Chondrocyte (in vitro differentiated cells): ENCODE measurements around the gene CLEC2L. TPM values are rescaled to one million over a fixed set of nuclear protein-coding genes. Genes with fewer than 3 reads are reported as not detected.
"Not testable (repeated sequence)": the region's sequence is repeated elsewhere in the genome, so short reads cannot be mapped to it uniquely, and the experiment has no call there.

Source experiments
- DNase-seq: peaks from one replicate; pipeline ENCODE4 v3.0.0; 2021; ENCODE audit warnings: mixed read lengths, low spot score
- H3K27ac Mint-ChIP-seq: one replicate; pipeline ENCODE4 v1.8.0; 2021; ENCODE audit warnings: mild to moderate bottlenecking, moderate library complexity, mixed read lengths; ENCODE audit not compliant: unreplicated experiment
- H3K27me3 Mint-ChIP-seq: 2 replicates; pipeline ENCODE4 v1.8.0; 2021; ENCODE audit warnings: low read depth, mixed read lengths
- H3K36me3 Mint-ChIP-seq: 2 replicates; pipeline ENCODE4 v1.8.0; 2021; ENCODE audit warnings: low read depth, mixed read lengths
- H3K4me1 Mint-ChIP-seq: 2 replicates; pipeline ENCODE4 v1.8.0; 2021; ENCODE audit warnings: low read depth, mild to moderate bottlenecking, mixed read lengths
- H3K4me3 Mint-ChIP-seq: one replicate; pipeline ENCODE4 v1.8.0; 2021; ENCODE audit warnings: mild to moderate bottlenecking, moderate library complexity, mixed read lengths; ENCODE audit not compliant: unreplicated experiment
- H3K9me3 Mint-ChIP-seq: 2 replicates; pipeline ENCODE4 v1.8.0; 2021; ENCODE audit warnings: low read depth, mixed read lengths
- total RNA-seq: library from RNA; stranded (reverse); gene quantifications from 3 replicates; pipeline ENCODE4 v1.2.1, GENCODE V29; 2021
- TF ChIP-seq, protein P1 (sequence below): fragments of 200-600 bp; sonication (generic); IDR thresholded peaks from 2 replicates; pipeline ENCODE4 v1.5.0; 2021; ENCODE audit warnings: antibody characterized with exemption, mild to moderate bottlenecking, moderate library complexity

CLEC2L gene
- total RNA-seq, 1 donor from 2014 or later, result not detected

DNA sequence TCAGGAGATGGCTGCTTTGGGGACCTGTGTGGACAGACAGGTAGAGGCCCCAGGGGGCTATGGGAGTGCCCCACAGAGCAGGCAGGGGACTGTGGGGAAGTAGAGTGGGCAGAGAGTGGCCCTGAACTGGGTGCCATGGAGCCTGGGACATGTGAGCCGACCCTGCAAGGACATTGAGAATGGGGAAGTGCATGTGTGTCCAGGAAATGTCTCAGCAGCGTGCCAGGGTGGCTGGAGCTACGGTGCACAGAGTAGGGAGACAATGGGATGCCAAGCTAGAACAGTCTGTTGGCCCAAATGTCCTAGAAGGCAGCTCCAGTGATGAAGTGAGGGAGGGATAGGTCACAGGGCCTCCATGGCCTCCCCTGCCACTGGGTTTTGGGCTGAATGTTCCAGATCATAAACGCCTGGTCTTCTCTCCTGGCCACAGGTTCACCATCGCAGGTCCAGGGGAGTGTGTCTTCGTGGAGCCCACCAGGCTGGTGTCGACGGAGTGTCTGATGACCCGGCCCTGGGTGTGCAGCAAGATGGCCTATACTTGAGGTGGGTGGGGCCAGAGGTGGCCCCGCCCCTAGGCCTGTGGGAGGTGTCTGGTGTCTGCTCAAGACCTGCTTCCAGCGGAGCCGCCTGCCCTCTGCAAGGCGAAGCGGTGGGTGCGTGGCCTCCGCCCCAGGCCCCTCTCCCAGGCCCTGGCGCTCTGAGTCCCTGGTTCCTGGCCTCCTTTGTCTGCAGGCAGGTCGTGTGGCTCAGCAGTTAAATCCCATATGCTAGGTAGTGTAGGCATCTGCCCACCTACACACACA, 20.5 kb downstream of the CLEC2L start:
- no peak for DNase-seq
- H3K9me3 Mint-ChIP-seq, result no peaks in the 10 kb centered on the region
- no peaks in the 10 kb centered on the region for H3K4me1 Mint-ChIP-seq
- H3K27me3 Mint-ChIP-seq, result peaks cover 13% of the 10 kb centered on the region
- no peak overlapping the region for H3K4me3 Mint-ChIP-seq
- no peak overlapping the region for H3K27ac Mint-ChIP-seq
- TF ChIP-seq, protein P1, sequence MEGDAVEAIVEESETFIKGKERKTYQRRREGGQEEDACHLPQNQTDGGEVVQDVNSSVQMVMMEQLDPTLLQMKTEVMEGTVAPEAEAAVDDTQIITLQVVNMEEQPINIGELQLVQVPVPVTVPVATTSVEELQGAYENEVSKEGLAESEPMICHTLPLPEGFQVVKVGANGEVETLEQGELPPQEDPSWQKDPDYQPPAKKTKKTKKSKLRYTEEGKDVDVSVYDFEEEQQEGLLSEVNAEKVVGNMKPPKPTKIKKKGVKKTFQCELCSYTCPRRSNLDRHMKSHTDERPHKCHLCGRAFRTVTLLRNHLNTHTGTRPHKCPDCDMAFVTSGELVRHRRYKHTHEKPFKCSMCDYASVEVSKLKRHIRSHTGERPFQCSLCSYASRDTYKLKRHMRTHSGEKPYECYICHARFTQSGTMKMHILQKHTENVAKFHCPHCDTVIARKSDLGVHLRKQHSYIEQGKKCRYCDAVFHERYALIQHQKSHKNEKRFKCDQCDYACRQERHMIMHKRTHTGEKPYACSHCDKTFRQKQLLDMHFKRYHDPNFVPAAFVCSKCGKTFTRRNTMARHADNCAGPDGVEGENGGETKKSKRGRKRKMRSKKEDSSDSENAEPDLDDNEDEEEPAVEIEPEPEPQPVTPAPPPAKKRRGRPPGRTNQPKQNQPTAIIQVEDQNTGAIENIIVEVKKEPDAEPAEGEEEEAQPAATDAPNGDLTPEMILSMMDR, result no peak
- H3K36me3 Mint-ChIP-seq, result no peaks in the 10 kb centered on the region

DNA sequence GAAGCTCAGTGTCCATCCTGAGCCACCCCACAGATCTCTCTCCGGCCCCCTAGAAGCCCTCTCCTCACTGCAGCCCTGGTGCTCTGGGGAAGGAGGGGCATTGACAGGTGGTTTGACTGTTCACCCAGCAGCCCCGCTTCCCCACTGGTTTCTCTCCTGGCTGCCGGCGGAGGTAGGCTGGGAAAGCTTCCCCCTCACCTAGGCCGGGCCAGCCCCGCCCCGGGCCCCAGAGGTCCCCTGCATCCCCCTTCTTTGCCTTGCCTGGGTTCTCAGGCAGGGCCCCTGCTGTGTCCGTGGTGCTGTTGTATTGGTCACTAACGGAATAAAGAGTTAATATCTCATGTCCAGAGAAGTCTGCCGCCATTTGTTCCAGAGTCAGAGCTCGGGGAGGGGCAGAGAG, 21.2 kb downstream of the CLEC2L start:
- TF ChIP-seq, protein P1, result no peak
- Mint-ChIP-seq H3K27ac (no peak overlapping the region), H3K27me3 (peaks cover 10% of the 10 kb centered on the region), H3K9me3 (no peaks in the 10 kb centered on the region), H3K36me3 (no peaks in the 10 kb centered on the region), H3K4me3 (no peak overlapping the region), H3K4me1 (no peaks in the 10 kb centered on the region)
- no peak for DNase-seq

DNA sequence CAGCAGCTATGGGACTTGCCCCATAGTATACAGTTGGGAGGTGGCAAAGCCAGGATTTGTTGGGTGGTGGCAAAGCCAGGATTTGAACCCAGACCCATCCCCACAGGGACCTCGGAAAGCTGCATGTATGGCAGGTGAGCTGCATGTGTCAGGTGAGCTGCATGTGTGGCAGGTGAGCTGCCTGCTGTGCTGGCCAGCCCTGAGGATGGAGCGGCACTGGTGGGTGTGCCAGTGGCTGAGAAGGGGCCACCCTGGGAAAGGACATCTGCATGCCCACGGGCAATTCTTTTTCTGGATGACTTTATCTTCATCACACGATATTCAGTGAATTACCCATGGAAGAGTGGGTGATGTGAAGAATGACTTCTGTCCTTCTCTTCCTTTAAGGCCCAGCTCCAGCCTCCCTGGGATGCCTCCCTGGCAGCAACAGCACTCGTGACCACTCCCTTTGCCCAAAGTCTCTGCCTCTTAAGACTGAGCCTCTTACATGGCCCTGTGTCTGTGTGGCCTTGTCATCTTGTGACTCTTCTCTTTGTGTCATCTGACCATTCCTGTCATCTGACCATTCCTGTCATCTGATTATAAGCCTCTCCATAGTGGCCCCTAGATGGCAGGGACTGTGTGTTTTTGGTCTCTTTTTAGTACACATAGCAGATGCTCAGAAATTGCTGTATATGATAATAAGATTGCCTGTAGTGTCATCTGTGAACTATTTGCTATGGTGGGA, 25.0 kb downstream of the CLEC2L start:
- H3K4me3 Mint-ChIP-seq, result no peak overlapping the region
- peaks cover 2% of the 10 kb centered on the region for H3K27me3 Mint-ChIP-seq
- TF ChIP-seq, protein P1, result no peak
- no peak overlapping the region for H3K27ac Mint-ChIP-seq
- peaks cover 3% of the 10 kb centered on the region for H3K4me1 Mint-ChIP-seq
- H3K36me3 Mint-ChIP-seq, result no peaks in the 10 kb centered on the region
- no peaks in the 10 kb centered on the region for H3K9me3 Mint-ChIP-seq
- no peak for DNase-seq

DNA sequence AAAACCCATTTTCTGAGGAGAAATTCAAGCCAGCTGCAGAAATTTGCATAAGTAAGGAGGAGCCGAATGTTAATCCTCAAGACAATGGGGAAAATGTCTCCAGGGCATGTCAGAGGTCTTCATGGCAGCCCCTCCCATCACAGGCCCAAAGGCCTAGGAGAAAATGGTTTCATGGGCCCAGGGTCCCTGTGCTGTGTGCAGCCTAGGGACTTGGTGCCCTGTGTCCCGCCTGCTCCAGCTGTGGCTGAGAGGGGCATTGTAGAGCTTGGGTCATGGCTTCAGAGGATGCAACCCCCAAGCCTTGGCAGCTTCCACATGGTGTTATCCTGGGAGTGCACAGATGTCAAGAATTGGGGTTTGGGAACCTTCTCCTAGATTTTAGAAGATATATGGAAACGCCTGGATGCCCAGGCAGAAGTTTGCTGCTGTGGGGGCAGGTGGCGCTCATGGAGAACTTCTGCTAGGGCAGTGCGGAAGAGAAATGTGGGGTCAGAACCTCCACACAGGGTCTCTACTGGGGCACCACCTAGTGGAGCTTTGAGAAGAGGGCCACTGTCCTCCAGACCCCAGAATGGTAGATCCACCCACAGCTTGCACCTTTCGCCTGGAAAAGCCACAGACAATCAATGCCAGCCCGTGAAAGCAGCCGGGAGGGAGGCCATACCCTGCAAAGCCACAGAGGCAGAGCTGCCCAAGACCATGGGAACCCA, 30.7 kb downstream of the CLEC2L start:
- not testable (repeated sequence) for DNase-seq, H3K4me1 Mint-ChIP-seq, H3K36me3 Mint-ChIP-seq, H3K27ac Mint-ChIP-seq, H3K4me3 Mint-ChIP-seq, H3K27me3 Mint-ChIP-seq, H3K9me3 Mint-ChIP-seq

DNA sequence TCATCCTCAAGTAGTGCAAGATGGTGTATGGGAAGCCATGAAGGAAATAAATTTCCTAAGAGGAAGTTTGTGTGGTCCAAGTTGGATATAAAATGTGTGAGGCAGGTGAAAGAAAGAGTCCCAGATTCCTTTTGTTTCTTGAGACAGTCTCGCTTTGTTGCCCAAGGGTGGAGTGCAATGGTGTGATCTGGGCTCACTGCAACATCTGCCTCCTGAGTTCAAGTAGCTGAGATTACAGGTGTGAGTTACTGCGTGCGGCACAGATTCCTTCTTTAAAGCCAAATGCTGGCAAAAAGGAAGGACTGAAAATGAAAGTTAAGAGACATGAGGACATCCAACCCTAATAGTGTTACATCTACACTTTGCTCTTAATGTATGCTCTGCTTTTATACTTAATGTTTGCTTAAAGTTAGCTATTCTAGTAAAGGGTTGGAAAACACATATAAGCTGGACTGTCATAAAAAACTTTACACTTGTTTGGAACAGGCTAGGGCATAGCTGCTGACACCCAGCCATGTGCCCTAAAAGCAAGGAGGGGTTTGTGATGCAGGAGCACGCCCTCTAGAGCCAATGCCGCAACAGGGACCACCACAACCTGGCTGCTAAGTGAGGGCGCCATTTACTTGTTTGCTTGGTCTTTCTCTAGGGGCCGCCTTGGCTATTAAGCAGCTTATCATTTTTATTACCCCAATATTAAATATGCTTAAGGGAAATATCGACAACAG, 34.5 kb downstream of the CLEC2L start:
- Mint-ChIP-seq H3K27me3 (no peaks in the 10 kb centered on the region), H3K9me3 (peaks cover 4% of the 10 kb centered on the region), H3K36me3 (peaks cover 9% of the 10 kb centered on the region), H3K4me3 (no peak overlapping the region), H3K27ac (no peak overlapping the region), H3K4me1 (no peaks in the 10 kb centered on the region)
- TF ChIP-seq, protein P1, result no peak
- DNase-seq, result no peak
